DMS 273 (cell line): ENCODE measurements around the gene DPP6.

ENCODE experiments used
- DNase-seq: peaks from one replicate; lab custom pipeline; 2025; ENCODE audit not compliant: unreplicated experiment; lab: John Stamatoyannopoulos, UW

The DPP6 gene

DNA sequence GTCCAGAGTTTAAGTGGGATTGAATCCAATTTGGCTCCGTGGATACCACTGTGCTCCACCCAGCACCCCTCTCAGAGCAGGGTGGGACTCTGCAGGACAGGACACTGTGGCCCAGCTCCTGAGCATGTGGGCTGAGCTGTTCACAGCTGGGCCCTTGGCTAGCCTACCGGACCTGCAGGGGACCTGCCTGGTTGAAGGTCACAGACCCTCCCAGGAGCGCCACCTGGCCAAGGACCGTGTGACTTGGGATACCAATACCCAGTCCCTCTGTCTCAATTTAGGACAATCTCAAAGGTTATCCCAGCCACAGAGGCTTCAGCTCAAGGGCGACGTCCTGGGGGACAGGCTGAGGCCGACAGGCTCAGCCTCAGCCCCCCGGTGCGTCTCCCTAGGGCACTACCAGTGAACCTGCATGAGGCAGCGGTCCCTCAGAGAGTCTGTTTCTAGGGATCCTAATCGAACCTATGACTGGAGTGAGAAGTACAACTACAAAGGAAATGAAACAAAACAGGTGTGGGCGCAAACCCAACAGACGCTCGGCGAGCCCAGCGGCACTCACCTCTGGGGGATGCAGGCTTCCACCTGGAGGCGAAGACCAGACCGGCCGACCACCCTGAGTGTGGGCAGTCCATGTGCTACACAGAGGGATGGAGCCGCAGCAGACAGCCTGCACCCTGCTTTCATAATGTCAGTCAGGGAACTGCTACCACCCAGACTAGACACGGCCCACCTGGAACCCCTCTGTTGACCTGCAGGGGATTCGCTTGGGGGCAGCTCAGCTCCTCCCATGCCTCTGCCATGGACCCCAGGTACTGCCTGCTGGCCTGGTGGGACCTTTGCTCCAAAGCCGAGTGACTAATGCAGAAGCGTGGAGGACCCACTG, 847.0 kb downstream of the DPP6 start:
- no peak for DNase-seq

DNA sequence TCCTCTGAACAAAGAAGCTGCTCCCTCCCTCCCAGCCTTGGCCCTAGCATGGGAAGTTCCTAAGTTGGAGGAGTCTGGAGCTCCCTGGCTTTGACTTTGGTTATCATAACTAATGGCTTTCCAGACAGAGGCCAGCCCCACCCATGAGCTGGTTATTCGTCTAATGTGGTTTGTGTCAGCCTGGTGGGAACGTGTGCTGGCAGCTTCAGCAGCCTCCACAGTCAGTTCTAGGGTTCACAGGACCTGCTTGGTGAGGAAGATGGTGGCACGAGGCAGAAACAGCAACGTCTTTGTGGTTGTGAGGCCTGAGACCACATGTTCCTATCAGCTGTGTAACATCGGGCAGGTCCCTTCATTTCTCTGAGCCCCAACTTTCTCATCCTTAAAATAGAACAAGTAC, 847.7 kb downstream of the DPP6 start:
- DNase-seq: no peak

DNA sequence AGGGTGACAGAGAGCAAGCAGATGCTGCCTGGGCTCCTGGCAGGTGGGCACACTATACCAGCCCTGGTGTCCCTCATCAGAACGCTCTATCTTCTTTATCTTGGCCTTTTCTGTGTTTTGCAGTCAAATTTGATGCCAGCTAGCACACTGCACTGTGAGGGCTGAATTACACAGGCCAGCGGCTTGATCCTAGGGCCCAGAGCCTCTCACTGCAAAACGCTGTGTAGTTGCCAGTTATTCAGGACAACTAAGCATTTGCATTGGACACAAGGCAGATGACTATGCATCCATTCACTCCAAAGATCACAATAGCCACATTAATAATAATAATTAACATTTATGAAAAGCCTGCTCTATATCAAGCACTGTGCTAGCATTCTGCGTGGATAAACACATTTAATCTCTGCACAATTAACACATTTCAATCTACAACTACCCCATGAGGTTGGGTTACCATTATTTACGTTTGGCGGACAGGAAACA, 850.4 kb downstream of the DPP6 start:
- no peak for DNase-seq

DNA sequence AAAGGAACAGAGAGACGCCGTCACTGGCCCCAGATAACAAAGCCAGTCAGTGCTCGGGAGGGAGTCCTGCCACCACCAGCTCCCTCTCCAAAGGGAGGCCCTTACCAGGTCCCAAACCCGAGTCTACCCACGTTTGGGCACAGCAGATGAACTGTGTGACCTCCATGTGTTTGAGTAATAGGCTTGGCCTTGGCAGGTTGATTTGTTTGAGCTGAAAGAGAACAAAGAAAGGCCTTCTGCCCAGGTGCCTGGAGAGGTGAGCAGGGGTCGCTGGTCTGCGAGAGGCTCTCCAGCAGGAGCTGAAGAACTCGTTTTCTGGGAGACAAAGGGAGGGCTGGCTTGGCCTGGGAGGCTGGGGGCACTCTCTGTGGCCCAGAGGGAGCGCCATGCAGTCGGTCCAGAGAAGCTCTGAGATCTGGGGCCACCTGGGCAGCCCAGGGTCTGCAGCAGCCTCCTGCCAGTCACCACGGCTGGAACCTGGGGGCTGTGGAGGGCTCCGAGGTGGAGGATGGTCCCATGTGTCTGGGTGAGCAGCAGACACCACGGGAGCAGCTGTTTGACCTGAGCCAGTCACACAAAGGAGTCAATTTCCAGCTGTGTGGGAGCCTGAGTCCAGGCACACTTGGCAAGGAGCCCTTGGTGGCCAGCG, 851.0 kb downstream of the DPP6 start:
- no peak for DNase-seq

DNA sequence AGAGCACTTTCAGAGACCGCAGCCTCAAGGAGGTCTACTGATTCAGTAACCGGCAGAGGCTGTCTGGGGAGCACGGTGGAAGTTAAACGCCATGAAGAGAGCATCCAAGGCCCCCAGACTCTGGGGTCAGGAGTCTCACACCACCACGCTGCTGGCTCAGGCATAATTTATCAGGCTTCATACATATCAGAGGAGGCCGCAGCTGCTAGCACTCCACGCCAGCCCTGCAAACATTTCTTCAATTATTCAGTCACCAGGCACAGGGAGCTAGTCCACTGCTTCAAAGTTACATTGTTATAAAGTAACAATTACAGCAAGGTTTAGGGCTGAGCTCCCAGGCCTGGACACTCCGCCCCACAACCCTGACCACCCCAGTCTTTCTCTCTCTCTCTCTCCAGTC, 852.9 kb downstream of the DPP6 start:
- no peak for DNase-seq

DNA sequence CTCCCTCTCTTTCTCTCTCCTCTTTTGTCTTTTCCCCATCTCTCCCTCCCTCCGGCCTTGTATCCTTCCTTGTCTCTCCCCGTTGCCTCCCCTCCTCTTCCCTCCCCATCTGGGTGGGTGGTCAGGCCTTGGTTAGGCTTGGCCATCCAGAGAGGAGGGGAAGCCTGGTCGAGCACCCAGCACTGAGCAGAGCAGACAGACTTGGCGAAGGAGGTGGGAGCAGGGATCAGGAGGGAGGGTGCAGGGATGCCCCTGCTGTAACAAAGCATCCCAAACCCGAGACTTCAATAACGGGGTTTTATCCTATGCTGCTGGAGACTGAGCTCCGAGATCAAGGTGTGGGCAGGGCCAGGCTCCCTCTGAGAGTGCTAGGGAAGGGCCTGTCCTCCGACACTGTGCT, 853.4 kb downstream of the DPP6 start:
- no peak for DNase-seq

DNA sequence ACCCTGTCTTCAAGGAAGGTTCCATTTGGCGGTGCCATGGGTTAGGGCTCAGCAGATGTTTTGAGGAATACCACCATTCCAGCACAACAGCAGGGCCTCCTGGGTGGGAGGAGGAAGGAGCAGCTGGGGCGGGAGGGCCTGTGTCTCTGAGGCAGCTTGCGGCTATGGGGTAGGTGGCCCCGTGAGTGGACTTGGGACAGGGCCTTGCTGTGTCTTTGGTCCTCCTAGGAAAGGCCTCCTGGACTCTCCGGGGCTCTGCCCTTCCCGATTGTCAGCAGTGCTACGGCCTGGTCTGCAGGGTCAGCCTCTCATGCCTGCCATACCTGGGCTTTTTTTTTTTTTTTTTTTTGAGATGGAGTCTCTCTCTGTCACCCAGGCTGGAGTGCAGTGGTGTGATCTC, 854.0 kb downstream of the DPP6 start:
- DNase-seq: no peak

DNA sequence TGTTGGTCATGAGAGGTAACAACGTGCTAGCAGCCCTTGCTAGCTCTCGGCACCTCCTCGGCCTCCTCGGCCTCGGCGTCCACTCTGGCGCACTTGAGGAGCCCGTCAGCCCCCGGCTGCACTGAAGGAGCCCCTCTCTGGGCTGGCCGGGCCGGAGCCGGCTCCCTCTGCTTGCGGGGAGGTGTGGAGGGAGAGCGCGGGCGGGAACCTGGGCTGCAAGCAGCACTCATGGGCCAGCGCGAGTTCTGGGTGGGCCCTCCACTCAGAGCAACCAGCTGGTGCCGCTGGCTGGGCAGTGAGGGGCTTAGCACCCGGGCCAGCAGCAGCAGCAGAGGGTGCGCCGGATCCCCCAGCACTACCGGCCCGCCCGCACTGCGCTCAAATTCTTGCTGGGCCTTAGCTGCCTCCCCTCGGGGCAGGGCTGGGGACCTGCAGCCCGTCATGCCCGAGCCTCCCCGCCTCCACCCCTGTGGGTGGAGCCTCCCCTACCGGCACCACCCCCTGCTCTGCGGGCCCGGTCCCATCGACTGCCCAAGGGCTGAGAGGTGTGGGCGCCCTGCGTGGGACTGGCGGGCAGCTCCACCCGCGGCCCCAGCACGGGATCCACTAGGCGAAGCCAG, 854.6 kb downstream of the DPP6 start:
- no peak for DNase-seq

DNA sequence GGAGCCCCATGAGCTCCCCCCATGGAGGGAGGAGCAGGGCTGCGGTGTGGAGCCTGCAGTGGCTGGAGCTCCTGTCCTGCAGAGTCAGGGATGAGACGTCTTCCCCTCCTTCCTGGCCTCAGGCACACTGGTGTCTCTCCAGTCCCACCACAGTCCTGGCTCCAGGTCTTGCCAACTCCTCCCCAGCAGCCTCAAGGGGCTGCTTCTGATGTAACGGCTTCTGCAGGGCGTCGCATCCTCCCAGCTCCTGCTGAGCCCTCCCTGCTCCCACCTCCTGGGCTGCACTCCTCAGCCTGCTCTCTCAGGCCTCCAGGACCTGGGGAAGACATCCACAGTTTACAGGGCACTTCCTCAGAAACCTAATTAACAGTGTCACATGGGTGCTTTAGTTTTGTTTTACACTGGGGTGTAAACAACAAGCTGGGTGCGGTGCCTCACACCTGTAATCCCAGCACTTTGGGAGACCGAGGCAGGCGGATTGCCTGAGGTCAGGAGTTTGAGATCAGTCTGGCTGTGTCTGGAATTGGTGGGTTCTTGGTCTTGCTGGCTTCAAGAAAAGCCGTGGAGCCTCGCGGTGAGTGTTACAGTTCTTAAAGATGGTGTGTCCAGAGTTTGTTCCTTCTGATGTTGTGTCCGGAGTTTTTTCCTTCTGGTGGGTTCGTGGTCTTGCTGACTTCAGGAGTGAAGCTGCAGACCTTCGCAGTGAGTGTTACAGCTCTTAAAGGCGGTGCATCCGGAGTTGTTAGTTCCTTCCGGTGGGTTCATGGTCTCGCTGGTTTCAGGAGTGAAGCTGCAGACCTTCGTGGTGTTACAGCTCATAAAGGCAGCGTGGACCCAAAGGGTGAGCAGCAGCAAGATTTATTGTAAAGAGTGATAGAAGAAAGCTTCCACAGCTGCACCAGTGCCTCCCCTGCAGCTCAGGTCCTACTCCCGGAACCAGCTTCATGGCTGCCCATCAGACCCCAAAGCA, 855.7 kb downstream of the DPP6 start:
- DNase-seq: no peak

DNA sequence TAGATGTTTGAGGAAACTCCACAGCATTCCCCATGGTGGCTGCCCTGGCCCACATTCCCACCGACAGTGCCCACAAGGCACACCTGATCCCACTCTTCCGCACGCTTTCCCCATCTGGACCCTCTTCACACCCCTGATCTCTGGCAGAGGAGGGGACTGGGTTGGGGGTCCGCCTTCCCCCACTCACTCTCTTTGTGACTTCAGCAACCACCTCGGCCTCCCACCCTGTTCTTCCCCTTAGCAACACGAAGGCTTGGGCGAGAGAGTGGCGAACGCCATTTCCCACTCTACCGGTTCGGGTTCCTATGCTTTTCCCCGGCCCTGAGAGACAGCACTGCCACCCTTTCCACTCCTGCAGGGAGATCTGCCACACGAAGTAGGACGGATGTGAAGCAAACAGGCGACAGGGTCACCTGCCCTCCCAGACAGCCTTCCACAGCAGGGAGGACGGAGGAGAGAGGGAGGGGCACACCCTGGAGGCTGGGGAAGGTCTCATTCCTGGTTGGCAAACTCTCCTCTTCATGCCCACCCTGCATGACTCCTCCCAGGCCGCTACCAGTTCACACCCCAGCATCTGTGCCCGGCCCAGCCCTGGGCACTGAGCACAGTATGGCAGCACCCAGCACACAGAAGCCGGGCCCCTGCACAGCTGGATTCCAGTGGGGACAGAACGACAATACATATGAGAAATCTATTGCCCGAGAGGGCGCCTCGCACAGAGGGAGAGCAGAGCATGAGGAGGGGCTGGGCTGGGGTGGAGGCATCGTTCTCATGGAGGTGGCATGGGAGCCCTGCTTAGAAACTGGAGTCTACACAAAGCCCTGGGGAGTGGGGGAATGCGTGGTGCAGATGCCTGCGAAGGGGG, 857.3 kb downstream of the DPP6 start:
- DNase-seq: no peak

DNA sequence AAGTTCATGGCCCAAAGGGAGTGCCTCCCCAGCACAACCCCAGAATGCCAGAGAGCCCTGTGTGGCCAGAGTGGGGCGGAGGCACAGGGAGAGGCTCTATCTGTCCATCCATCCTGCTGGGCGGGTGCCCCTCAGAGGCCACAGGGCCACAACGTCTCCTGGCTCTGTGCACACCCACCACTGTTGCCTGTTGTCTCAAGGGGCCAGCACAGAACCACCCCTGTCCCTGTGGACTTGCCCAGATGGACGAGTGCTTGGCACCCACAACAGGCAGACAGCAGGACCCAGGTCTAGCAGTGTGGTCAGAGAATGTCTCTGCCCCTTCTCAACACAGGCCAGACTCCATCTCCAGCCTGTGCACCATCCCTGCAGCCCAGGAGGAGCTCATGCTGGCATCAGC, 857.9 kb downstream of the DPP6 start:
- no peak for DNase-seq

DNA sequence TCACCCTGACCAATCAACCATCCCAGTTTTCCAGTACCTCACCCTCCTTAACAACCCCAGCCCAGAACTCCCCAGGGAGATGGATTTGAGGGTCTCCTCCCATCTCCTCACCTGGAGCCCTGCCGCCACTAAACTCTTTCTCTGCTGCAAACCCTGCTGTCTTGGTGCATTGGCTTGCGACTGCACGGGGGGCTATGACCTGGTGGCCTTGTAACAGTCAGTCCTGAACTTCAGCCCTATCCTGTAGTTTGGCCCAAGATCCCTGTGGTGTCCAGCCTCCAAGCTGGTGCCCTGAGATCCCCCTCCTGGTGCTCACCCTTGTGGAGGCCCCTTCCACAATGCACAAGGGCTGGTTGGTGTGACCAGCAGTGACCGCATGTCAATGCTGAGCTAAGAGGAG, 858.8 kb downstream of the DPP6 start:
- DNase-seq: no peak

DNA sequence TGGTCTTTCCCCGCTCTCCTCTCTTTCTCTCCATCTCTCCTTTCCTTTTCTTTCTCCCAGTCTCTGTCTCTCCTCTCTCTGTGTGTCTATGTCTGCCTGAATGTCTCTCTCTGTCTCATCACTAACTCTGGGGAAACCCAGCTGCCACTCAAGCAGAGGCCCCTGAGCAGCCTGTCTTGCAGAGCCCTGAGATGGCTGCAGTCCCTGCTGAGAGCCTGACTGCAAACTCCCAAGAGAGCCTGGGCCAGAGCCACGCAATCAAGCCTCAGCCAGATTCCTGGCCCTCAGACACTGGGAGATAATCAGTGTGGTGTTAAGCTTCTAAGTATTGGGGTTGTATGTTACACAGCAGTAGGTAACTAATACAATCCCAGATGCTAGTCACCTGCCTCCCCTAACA, 859.2 kb downstream of the DPP6 start:
- DNase-seq: no peak

DNA sequence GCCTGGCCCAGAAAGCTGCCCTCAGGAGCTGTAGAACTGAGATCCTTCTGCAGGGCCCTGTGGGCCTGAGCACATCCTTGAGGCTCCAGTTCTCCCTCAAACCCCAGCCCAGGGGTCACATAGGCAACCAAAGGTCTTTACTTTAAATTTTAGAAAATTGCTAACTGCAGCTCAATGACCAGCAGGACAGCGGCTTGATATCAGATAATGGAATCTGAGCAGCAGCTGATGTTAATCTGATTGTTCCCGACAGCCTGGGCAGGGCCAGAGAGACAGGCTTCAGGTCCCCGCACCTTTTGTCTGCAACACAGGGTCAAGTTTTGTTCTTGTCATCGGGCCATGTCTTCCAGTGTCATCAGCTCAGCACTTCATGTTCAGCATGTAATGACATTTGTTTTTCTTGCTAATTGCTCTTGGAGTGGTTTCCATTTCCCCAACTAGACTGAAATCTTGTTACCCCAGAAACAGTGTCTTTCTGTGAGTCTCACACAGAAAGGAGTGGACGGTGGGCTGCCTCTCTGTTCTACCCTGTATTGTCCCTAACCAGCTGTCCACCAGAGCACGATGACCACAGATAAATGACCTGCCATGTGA, 859.8 kb downstream of the DPP6 start:
- no peak for DNase-seq

DNA sequence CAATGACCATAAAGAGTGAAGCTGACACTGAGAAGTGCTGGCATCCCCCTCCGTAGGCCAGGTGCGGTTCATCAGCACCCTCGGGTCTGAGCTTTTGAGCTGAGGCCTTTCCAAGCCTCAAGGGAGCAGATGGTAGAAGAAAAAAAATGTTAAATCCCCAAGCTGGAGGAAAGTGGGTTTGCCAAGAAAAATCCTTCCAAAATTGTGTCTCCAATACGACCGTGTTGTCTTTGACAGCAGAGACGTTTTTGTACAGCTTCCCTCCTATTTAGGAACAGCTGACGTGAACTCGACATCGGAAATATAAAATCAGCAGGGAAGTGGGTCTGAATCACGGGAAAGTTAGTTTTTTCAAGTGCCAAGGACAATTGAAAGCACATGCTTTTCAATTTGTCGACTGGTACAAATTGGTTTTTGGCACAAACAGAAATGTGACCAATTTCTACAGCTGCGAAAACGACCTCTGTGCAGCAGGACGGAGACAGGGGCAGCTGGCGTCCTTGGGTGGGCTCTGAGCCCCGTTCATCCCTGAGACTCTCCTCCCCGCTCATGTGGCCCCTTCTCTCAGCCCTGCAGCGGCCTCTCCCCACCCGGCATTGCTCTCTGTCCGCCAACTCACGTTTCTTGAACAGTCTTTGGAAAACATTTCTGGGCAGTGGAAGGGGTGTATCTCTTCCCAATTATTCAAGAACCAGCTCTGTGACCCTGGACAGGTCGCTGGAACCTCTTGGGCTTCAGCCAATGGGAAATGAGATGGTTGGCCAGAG, 860.9 kb downstream of the DPP6 start:
- DNase-seq: no peak

DNA sequence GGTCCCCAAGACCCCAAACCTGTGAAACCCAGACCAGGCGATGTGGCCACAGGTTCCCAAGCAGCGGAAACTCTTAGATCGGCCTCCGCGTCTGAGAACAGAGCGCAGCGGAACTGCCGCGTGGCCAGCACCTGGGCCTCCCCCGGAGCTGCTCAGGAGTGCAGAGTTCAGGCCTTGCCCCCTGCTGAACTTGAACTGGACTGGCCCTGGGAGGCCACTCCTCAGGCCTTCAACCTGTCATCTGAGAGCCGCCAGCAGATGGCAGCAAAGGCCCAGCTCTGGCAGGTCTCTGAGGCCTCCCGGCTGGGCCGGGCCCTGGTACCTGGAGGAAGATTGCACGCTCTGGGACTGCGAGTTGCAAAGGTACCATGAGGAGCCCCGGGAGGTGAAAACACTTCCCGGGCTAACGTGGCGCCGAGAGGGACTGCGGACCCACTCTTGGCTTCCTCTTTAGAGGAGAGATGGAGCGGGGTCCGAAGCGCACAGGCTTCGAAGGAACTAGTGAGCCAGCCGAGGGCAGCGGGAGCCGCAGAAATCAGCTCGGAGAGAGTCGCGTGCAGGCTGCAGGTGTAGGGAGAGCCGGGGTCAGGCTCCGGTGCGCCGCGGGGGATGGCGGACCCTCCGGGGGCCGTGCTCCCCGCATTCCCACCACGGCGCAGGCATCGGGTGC, 861.6 kb downstream of the DPP6 start:
- DNase-seq: peak; percentile 93

DNA sequence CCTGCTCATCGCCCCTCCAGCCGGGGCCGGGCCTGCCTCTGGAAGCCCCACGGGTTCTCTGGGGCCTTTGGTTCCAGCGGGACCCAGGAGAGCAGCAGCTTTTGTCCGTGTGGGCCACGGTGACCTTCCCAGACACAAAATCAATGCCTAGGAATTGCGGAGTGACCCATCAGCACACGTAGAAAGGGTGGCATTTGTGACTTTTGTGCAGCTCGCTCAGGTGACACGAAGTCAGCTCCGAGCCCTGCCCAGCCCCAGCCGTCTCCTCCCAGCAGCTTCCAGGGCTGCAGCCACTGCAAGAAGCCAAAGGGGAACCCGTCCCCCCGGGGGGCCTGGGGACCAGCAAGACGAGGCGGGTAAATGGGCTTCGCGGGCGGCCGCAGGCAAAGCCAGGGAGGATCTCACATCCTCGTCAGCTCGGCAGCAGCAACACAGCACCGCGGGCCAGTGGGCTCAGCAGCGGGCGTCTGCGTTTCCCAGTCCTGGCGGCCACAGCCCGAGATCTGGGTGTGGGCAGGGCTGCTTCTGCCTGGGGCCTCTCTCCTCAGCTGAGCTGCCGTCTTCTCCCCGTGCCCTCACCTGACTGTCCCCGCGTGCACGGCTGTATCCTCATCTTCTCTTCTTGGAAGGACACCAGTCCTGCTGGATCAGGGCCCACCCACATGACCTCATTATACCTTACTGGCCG, 862.3 kb downstream of the DPP6 start:
- no peak for DNase-seq

DNA sequence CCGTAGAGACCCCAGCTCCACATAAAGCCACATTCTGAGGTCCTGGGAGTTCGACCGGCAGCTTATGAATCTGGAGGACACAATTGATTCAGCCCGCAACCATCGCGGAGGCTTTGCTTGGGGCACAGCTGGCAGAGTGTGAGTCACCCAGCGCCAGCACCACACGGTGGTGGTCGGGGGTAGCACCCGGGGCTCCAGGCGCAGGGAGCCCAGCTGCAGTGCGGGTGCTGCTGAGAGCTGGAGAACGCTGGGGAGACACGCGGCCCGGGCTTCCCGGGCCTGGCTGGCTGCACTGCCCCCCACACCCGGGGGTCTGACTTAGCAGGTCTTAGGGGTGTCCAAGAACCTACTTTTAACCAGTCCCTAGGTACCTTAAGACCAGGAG, 862.8 kb downstream of the DPP6 start:
- DNase-seq: peak; percentile 52
